HuH-7 (cell line): Measurements from ENCODE around the gene DDR2.
"Not testable (repeated sequence)": the region's sequence is repeated elsewhere in the genome, so short reads cannot be mapped to it uniquely, and the experiment has no call there.

Experiments used
- DNase-seq: peaks from one replicate; pipeline ENCODE4 v3.0.0; 2011; ENCODE audit warnings: low spot score

DDR2 gene

GRCh38 chr1:162632217-162632666, at the start of gene DDR2:
Gene DDR2 (plus strand): TSS chr1:162632464. CDS start chr1:162719064, 86,600 bp downstream.
- no peak for DNase-seq

DNA sequence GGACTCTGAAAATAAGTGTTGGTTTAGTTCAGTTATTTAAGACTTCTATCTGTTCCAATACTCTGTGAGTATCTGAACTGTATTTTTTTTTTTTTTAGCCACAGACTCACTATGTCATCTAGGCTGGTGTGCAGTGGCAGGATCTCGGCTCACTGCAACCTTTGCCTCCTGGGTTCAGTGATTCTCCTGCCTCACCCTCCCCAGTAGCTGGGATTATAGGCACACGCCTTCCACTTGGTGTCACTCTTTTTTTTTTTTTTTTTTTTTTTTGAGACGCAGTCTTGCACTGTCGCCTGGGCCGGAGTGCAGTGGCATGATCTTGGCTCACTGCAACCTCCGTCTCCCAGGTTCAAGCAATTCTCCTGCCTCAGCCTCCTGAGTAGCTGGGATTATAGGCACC, 49.4 kb upstream of the DDR2 start:
- not testable (repeated sequence) for DNase-seq

DNA sequence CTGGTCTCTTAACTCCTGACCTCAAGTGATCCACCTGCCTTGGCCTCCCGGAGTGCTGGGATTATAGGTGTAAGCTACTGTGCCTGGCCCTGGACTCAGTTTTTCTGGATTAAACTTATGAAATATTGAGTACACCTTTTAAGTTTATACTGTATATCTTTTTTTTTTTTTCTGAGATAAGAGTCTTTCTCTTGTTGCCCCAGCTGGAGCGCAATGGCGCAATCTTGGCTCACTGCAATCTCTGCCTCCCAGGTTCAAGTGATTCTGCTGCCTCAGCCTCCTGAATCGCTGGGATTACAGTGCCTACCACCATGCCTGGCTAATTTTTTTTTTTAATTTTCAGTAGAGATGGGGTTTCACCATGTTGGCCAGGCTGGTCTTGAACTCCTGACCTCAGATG, 47.2 kb upstream of the DDR2 start:
- not testable (repeated sequence) for DNase-seq

- DNase-seq = no peak
These were observed 44.9 kb upstream of the DDR2 start for GRCh38 chr1:162587347-162587746.

- no peak for DNase-seq
These were observed 44.5 kb upstream of the DDR2 start for GRCh38 chr1:162587761-162588260.

DNA sequence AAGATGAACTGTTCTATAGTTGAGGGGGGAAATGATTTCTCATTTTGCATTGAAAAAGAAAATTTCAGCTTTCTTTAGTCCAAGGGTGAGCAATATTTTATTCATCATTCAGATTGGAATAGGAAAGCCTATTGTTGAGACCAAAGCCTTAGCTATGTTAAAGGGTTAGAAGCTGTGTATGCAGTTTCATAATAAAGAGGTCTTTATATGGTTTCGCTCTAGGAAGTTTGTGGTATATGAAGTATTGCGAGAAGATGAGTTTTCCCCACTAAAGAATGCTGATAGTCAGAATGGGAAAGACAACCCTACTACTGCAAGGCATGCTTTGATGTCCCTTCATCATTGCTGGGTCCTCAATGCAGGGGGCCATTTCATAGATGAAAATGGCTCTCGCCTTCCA, 42.2 kb upstream of the DDR2 start:
- DNase-seq = no peak

DNA sequence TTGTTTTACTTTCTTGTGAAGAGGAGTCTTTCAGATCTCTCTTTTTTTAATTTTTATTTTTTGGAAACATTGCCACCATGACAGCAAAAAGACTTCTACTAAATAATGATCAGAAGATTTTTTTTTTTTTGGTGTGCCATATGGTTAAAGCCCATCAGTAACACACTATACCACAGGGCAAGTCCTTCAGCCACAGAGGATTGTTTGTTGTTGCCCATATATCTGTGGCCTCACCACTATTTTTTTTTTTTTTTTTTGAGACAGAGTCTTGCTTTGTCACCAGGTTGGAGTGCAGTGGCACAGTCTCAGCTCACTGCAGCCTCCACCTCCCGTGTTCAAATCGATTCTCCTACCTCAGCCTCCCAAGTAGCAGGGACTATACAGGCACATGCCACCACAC, 41.6 kb upstream of the DDR2 start:
- no peak for DNase-seq

DNA sequence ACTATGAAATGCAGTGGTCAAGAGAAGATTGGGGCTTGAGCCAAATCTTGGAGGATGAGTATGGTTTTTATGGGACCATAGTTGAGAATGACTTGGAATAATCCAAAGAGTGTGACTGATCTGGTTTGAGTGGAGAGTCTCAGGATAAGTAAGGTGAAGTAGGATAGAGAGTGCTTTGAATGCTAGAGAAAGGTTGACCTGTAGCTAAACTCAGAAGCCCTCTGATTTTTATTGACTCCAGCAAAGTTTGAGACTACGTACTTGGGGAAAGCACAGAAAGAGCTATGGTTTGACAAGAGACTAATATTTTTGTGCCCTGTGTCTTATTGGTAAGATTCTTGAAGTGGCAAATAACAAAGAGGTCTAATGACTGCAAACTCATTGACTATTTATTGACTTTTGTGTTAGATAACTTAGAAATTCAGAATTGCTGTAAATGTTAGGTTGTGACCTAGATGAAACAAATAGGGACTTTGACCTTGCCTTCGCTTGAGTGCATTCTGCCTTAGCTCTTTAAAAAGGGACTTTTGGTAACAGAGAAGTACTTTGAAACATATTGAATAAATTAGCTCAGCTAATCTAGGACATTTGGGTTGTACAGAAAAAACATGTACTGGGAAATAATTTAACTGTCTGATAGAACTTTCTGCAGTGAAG, 35.6 kb upstream of the DDR2 start:
- DNase-seq = peak; percentile 14

DNA sequence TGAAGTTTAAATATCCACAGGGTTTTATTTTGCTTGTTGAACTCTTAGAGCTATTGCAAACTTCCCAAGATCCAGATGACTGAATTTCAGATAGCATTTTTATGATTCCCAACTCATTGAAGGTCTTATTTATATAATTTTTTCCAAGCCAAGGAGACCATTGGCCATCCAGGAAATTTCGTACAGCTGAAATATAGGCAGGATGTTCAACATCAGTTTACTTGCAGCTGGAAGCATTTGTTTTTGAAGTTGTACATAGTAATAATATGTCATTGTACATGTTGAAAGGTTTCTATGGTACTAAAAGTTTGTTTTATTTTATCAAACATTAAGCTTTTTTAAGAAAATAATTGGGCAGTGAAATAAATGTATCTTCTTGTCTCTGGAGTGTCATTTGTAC, 32.8 kb upstream of the DDR2 start:
- DNase-seq = no peak

DNA sequence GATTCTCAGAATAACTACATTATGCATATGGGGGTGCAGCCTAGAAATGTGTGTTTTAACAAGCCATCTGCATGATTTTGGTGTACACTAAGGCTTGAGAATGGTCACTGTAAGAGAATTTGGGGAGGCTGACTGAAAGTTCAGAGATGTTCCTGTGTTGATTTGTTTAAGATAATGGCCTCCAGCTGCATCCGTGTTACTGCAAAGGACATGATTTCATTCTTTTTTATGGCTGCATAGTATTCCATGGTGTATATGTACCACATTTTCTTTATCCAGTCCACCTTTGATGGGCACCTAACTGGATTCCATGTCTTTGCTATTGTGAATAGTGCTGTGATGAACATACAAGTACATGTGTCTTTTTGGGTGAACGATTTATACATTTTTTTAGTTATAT, 29.1 kb upstream of the DDR2 start:
- not testable (repeated sequence) for DNase-seq

DNA sequence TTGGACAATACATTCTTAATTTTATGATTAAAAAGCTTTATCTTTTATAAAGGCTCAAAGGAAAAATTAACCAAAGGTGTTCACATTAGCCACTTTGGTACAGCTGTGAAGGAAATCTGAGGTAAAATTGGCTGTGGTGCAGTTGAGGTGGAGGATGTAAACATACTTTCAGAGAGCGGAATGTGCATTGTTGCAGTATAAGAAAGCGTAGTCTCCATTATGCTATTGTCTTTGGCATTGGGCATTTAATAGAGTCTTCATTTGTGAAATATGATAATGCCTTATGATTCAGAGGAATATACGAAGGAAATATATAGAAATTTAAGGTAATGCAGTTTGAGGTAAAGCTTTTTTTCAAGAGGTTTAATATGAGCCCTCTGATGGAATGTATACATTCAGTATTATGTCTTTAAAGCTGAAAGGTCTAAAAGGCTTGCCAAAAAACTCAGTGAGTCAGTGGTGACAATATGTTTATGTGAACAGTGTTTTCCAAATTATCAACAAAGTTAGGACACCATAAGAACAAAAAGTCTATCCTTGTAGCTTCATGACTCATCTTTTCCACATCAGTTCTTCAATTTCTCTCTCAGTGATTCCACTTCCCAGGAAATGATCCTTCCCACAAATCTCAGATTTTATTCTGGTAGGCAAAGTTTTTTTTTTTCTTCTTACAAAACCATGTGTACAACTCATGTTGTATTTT, 26.9 kb upstream of the DDR2 start:
- DNase-seq = no peak

- no peak for DNase-seq
These were observed 23.0 kb upstream of the DDR2 start for GRCh38 chr1:162609306-162609705.

DNA sequence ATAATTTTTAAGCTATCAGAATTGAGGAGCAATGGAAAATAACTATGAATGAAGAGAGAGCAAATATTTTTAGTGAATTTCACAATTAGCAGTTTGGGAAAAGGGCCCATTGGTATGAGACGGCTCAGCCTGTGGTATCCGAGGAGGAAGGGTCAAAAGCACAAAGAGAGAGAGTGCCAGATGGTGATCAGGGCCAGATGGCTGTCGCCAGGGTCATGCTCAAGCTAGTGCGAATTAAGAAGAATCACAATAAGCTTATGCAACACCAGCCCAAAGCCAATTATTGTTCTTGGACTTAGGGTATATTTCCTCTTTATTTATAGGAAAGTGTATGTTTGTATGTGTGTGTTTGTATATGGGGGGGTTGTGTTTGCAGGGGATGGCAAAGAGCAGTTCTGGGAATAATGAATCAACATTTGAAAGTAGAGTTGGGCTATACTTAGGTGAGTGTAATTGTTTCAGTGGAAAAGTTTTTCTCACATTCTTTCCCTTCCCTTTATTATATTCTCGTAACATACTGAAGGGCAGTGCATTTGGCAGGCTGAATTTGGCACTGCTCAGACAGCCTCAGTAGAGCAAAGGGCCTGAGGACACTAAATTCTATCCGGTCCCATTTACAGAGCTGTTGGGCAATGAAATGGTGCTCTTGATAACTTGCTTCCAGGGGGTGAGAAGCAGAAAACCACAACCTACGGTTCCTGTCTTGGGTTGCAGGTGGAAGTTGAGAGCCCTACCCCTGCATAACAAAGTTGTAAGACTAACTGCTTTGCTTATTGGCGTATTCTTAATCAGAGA, 19.5 kb upstream of the DDR2 start:
- DNase-seq = no peak

DNA sequence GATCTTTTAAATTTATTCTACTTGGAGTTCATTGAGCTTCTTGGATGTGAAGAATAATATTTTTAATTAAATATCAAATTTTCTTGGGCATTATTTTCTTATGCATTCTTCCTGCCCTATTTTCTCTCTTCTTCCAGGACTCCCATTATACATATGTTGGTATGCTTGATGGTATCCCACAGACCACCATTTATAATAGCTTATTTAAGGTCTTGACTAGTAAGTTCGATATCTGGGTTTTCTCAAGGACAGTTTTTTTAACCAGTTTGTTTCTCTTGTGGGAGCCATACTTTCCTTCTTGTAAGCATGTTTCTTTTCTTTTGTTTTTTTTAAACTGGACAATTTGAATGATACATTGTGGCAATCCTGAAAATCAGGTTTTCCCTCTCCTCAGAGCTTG, 15.4 kb upstream of the DDR2 start:
- no peak for DNase-seq

DNA sequence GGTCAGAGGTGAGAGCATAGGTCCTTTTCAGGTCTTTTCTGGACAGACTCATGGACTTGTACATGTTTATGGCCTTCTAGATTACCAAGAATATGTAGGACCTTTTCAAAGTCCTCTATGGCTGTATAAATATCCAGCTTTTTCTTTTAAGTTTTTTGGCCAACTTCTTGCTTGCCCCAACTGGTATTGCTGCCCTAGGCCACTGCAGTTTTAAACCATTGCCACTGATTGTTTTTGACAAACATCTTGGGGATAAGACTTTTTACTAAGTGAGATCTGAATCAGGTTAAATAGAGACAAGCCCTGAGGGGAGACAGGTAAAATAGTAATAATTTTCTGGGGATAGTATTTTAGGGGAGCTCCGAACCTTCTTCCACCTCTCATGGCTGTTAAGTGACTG, 14.8 kb upstream of the DDR2 start:
- no peak for DNase-seq

- no peak for DNase-seq
These were observed 13.2 kb upstream of the DDR2 start for GRCh38 chr1:162619076-162619475.

DNA sequence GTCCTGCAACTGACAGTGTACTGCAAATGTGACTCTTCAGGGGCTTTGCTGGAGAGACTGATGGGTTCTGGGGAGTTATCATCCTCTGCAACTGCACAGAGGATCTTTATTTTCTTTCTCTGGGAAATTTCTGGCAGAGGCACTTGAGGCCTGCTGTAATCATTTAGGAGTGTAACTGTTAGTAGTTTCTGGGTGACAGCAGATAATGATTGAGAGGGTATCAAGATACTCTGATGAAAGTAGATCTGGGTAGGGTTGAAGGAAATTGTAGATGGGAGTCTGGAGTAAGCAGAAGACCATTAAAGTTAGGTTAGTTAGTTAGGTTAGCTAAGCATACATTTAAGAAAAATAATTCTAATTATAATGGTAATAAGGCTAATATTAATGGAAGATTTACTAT, 11.0 kb upstream of the DDR2 start:
- no peak for DNase-seq

- no peak for DNase-seq
These were observed 6.6 kb upstream of the DDR2 start for GRCh38 chr1:162625679-162626078.

- DNase-seq = no peak
These were observed 6.2 kb upstream of the DDR2 start for GRCh38 chr1:162626094-162626493.

DNA sequence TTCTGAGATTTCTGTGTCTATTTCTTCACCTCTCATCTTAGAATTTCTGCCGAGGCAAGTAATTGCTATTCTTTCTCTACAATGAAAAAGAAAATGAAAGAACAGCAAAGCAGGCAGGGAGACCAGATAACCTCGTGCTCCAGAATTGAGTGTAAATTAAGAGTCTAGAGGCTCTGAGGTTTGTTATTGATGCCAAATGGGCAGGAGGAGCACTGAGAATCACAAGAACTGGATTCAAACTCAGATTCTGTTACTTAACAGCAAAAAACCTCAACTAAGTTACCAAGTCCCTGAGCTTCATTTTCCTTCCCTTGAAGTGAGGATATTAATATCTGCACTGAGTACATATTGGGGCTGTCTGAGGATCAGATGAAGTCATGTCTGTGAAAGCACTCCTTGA, 5.5 kb upstream of the DDR2 start:
- DNase-seq = no peak

DNA sequence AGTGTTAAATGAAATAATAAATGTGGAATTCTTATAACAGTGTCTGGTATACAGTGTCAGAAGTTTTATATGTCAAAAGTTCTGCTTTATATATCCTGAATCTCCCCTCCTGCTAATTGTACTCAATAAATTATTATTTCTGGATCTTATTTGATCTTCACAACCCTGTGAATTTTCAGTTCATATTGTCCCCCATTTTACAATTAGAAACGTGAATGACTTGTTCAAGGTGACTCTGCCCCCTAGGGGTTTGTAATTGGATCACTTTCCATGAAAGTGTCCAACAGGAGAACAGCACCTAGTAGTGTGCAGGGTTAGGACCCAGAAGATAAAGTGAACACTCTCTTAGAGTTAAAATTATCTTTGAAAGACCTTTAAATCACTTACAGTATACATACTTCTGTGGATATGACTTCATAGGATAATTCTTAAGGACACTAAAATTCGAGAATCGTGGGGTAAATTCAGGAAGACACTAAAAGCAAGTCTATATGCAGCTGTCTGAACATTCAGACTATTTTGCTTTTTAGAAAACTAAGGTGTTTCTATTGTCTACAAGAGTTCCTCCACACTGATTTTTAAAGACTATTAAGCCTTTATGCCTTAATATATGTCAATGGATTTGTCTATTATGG, 4.5 kb upstream of the DDR2 start:
- peak; percentile 16 for DNase-seq

- no peak for DNase-seq
These were observed 3.1 kb upstream of the DDR2 start for GRCh38 chr1:162629077-162629627.
